GM23338 (cell line): ENCODE measurements around the gene ROPN1L.

Experiments
- CREB1 ChIP-seq: fragments of 250-450 bp; sonication (Bioruptor Pico); IDR thresholded peaks from 2 replicates; pipeline ENCODE4 v1.5.0; 2020; ENCODE audit warnings: low read depth, mild to moderate bottlenecking, moderate library complexity
- CTCF ChIP-seq, 2 experiments: fragments of 200-600 bp in 1 of 2; sonication (generic) in 1 of 2; conservative IDR thresholded peaks; 2 replicates each; pipeline versions ENCODE4 v1.5.1 to v1.6.1; 2016 to 2017; ENCODE audit warnings: antibody characterized with exemption in 2 of 2, low read depth in 2 of 2, mild to moderate bottlenecking in 2 of 2, moderate library complexity in 1 of 2
- ETS1 ChIP-seq: IDR thresholded peaks from 2 replicates; pipeline ENCODE4 v1.6.1; 2016; ENCODE audit warnings: antibody characterized with exemption
- EZH2 ChIP-seq: fragments of 200-600 bp; sonication (generic); IDR thresholded peaks from one replicate; pipeline ENCODE4 v1.8.0; 2017; ENCODE audit warnings: antibody characterized with exemption, mild to moderate bottlenecking, low read depth; ENCODE audit not compliant: unreplicated experiment
- EZH2phosphoT487 ChIP-seq: fragments of 200-600 bp; sonication (generic); IDR thresholded peaks from one replicate; pipeline ENCODE4 v1.8.1; 2018; ENCODE audit warnings: antibody characterized with exemption; ENCODE audit not compliant: unreplicated experiment
- JUNB ChIP-seq: IDR thresholded peaks from one replicate; pipeline ENCODE4 v1.6.1; 2016; ENCODE audit warnings: antibody characterized with exemption; ENCODE audit not compliant: unreplicated experiment
- NANOG ChIP-seq: IDR thresholded peaks from 2 replicates; pipeline ENCODE4 v1.6.1; 2016; ENCODE audit warnings: antibody characterized with exemption, borderline replicate concordance
- POLR2AphosphoS5 ChIP-seq: IDR thresholded peaks from 2 replicates; pipeline ENCODE4 v1.6.1; 2016; ENCODE audit warnings: antibody characterized with exemption, low read depth
- REST ChIP-seq: IDR thresholded peaks from one replicate; pipeline ENCODE4 v1.6.1; 2018; ENCODE audit warnings: antibody characterized with exemption; ENCODE audit not compliant: unreplicated experiment
- STAT1 ChIP-seq: IDR thresholded peaks from one replicate; pipeline ENCODE4 v1.6.1; 2016; ENCODE audit warnings: antibody characterized with exemption; ENCODE audit not compliant: unreplicated experiment
- ZNF114 ChIP-seq: fragments of 250-450 bp; sonication (Bioruptor Pico); IDR thresholded peaks from 2 replicates; pipeline ENCODE4 v1.5.0; 2020; ENCODE audit warnings: mild to moderate bottlenecking, moderate library complexity

GRCh38 chr5:10451137-10451824, 9.6 kb downstream of the ROPN1L start:
- TF ChIP-seq CTCF (conservative IDR thresholded peaks at IDR 0.05; ENCODE audit: low read depth in 2 of 2) = no peak
- TF ChIP-seq POLR2AphosphoS5 = no peak
- no peak for TF ChIP-seq REST
- no peak for TF ChIP-seq ZNF114 (CRISPR knock-in tag)
- TF ChIP-seq EZH2 = no peak
- no peak for TF ChIP-seq JUNB
- no peak for TF ChIP-seq ETS1
- TF ChIP-seq EZH2phosphoT487 = no peak
- TF ChIP-seq CREB1 (CRISPR knock-in tag) = no peak
- TF ChIP-seq NANOG = no peak
- no peak for TF ChIP-seq STAT1
